Measurements from ENCODE around the gene DLG5.

The DLG5 gene

GRCh38 chr10:77926566-77927401, at the start of gene DLG5:
DLG5 (minus strand) TSS chr10:77926755; CDS start chr10:77926520, 235 bp downstream.
- peak; percentile 72 for DNase-seq

GRCh38 chr10:77975086-77975666, 48.6 kb upstream of the DLG5 start:
- DNase-seq: no peak

- DNase-seq: peak; percentile 42
Observed at GRCh38 chr10:77974396-77975074, 48.0 kb upstream of the DLG5 start.

GRCh38 chr10:77973276-77973675, 46.7 kb upstream of the DLG5 start:
- DNase-seq: no peak

- no peak for DNase-seq
Observed at GRCh38 chr10:77972148-77972547, 45.6 kb upstream of the DLG5 start.

GRCh38 chr10:77971804-77972144, 45.2 kb upstream of the DLG5 start:
- no peak for DNase-seq

- peak; percentile 97 for DNase-seq
Observed at GRCh38 chr10:77970869-77971803, 44.6 kb upstream of the DLG5 start.

- no peak for DNase-seq
Observed at GRCh38 chr10:77969114-77969513, 42.6 kb upstream of the DLG5 start.

- no peak for DNase-seq
Observed at GRCh38 chr10:77967611-77968022, 41.1 kb upstream of the DLG5 start.

GRCh38 chr10:77965294-77965693, 38.7 kb upstream of the DLG5 start:
- peak; percentile 74 for DNase-seq

- DNase-seq: no peak
Observed at GRCh38 chr10:77964811-77965210, 38.3 kb upstream of the DLG5 start.

GRCh38 chr10:77963901-77964300, 37.3 kb upstream of the DLG5 start:
- no peak for DNase-seq

GRCh38 chr10:77962350-77963146, 36.0 kb upstream of the DLG5 start:
- no peak for DNase-seq

- no peak for DNase-seq
Observed at GRCh38 chr10:77961668-77962067, 35.1 kb upstream of the DLG5 start.

GRCh38 chr10:77960829-77961329, 34.3 kb upstream of the DLG5 start:
- DNase-seq: no peak

- no peak for DNase-seq
Observed at GRCh38 chr10:77959887-77960455, 33.4 kb upstream of the DLG5 start.

GRCh38 chr10:77959384-77959783, 32.8 kb upstream of the DLG5 start:
- no peak for DNase-seq

GRCh38 chr10:77955136-77955535, 28.6 kb upstream of the DLG5 start:
- no peak for DNase-seq

- DNase-seq: peak; percentile 54
Observed at GRCh38 chr10:77949167-77949566, 22.6 kb upstream of the DLG5 start.

GRCh38 chr10:77946084-77946483, 19.5 kb upstream of the DLG5 start:
- DNase-seq: peak; percentile 23

GRCh38 chr10:77944519-77944918, 18.0 kb upstream of the DLG5 start:
- DNase-seq: peak; percentile 87

Measured in HCEC 1CT (cell line).